Stimulated activated CD8-positive, alpha-beta memory T cell treated with anti-CD3 and anti-CD28 coated beads, Interleukin-12 subunit alpha, Interleukin-12 subunit beta, amount 100 ng/mL, for 24 hours (primary cell): Measurements from ENCODE around the gene CEL.
"Not testable (repeated sequence)": the region's sequence is repeated elsewhere in the genome, so short reads cannot be mapped to it uniquely, and the experiment has no call there.

Source experiments
- DNase-seq: peaks from one replicate; pipeline ENCODE4 v3.0.0-alpha.2; 2020; ENCODE audit errors: extremely low read depth

The CEL gene

GRCh38 chr9:133061764-133062145 lies at the start of gene CEL:
TSS of gene CEL (plus strand) at chr9:133061981. CDS start at chr9:133062003, 22 bp downstream.
- not testable (repeated sequence) for DNase-seq

- DNase-seq, result no peak
Measured at GRCh38 chr9:133014696-133015095, 47.1 kb upstream of the CEL start.

GRCh38 chr9:133023117-133023890 lies 38.5 kb upstream of the CEL start:
- no peak for DNase-seq

GRCh38 chr9:133026426-133026825 lies 35.4 kb upstream of the CEL start:
- DNase-seq, result no peak

GRCh38 chr9:133027134-133027533 lies 34.6 kb upstream of the CEL start:
- no peak for DNase-seq

- no peak for DNase-seq
Measured at GRCh38 chr9:133028221-133028620, 33.6 kb upstream of the CEL start.

- DNase-seq, result no peak
Measured at GRCh38 chr9:133029994-133030316, 31.8 kb upstream of the CEL start.

- peak; percentile 83 for DNase-seq
Measured at GRCh38 chr9:133030317-133031129, 31.3 kb upstream of the CEL start, which contains the start of gene GTF3C5. TSS of gene GTF3C5 (plus strand) at chr9:133030997. CDS start at chr9:133031012, 15 bp downstream.

- DNase-seq, result no peak
Measured at GRCh38 chr9:133031130-133031422, 30.7 kb upstream of the CEL start.

GRCh38 chr9:133031496-133031911 lies 30.3 kb upstream of the CEL start:
- DNase-seq, result no peak

- DNase-seq, result no peak
Measured at GRCh38 chr9:133032171-133032570, 29.6 kb upstream of the CEL start.

GRCh38 chr9:133035669-133036068 lies 26.1 kb upstream of the CEL start:
- DNase-seq, result no peak

- DNase-seq, result no peak
Measured at GRCh38 chr9:133037775-133038515, 23.8 kb upstream of the CEL start.

- not testable (repeated sequence) for DNase-seq
Measured at GRCh38 chr9:133040892-133041479, 20.8 kb upstream of the CEL start.

- DNase-seq, result no peak
Measured at GRCh38 chr9:133041958-133042357, 19.8 kb upstream of the CEL start.

GRCh38 chr9:133042676-133043075 lies 19.1 kb upstream of the CEL start:
- DNase-seq, result no peak

- DNase-seq, result no peak
Measured at GRCh38 chr9:133043449-133044035, 18.2 kb upstream of the CEL start.

GRCh38 chr9:133044125-133044524 lies 17.7 kb upstream of the CEL start:
- no peak for DNase-seq

- no peak for DNase-seq
Measured at GRCh38 chr9:133044661-133045060, 17.1 kb upstream of the CEL start.

GRCh38 chr9:133045132-133045531 lies 16.6 kb upstream of the CEL start:
- no peak for DNase-seq

GRCh38 chr9:133046196-133046899 lies 15.4 kb upstream of the CEL start:
- DNase-seq, result no peak
